MM.1S (cell line): ENCODE measurements around the gene ADISSP.

Experiments
- DNase-seq: peaks from one replicate; pipeline ENCODE4 v3.0.0-alpha.2; 2015
- H2AFZ ChIP-seq: fragments of 300-600 bp; sonication (generic); 2 replicates; pipeline ENCODE4 v1.6.0; 2016; ENCODE audit warnings: antibody characterized with exemption, low read length
- H3F3A ChIP-seq: fragments of 300-600 bp; sonication (generic); 2 replicates; pipeline ENCODE4 v1.6.1; 2016; ENCODE audit warnings: mild to moderate bottlenecking, antibody characterized with exemption, low read length, moderate library complexity, mixed read lengths; ENCODE audit not compliant: insufficient read depth
- H3K27ac ChIP-seq: fragments of 300-600 bp; sonication (generic); 2 replicates; pipeline ENCODE4 v1.5.1; 2016; ENCODE audit warnings: mild to moderate bottlenecking, low read length
- H3K27me3 ChIP-seq: fragments of 300-600 bp; sonication (generic); replicated peaks from 2 replicates; pipeline ENCODE4 v1.6.0; 2016; ENCODE audit warnings: low read length; ENCODE audit not compliant: insufficient read depth
- H3K36me3 ChIP-seq: fragments of 300-600 bp; sonication (generic); replicated peaks from 2 replicates; pipeline ENCODE4 v1.6.1; 2016; ENCODE audit warnings: mild to moderate bottlenecking, low read length, mixed read lengths; ENCODE audit not compliant: insufficient read depth
- H3K4me1 ChIP-seq: fragments of 300-600 bp; sonication (generic); 2 replicates; pipeline ENCODE4 v1.6.1; 2016; ENCODE audit warnings: low read length, mixed read lengths
- H3K4me2 ChIP-seq: fragments of 300-600 bp; sonication (generic); 2 replicates; pipeline ENCODE4 v1.6.0; 2016; ENCODE audit warnings: low read depth, low read length
- H3K4me3 ChIP-seq: fragments of 300-600 bp; sonication (generic); 2 replicates; pipeline ENCODE4 v1.5.1; 2016; ENCODE audit warnings: low read length, mixed read lengths
- H3K79me2 ChIP-seq: fragments of 300-600 bp; sonication (generic); 2 replicates; pipeline ENCODE4 v1.6.1; 2016; ENCODE audit warnings: mixed run types, low read length, mixed read lengths
- H3K9ac ChIP-seq: fragments of 300-600 bp; sonication (generic); 2 replicates; pipeline ENCODE4 v1.6.1; 2016; ENCODE audit warnings: low read length, mixed read lengths
- H3K9me2 ChIP-seq: fragments of 300-600 bp; sonication (generic); replicated peaks from 2 replicates; pipeline ENCODE4 v1.6.1; 2016; ENCODE audit warnings: mild to moderate bottlenecking, low read length, mixed read lengths; ENCODE audit not compliant: insufficient read depth
- H3K9me3 ChIP-seq: fragments of 300-600 bp; sonication (generic); replicated peaks from 2 replicates; pipeline ENCODE4 v1.6.1; 2016; ENCODE audit warnings: mild to moderate bottlenecking, low read length, mixed read lengths; ENCODE audit not compliant: insufficient read depth
- H4K20me1 ChIP-seq: fragments of 300-600 bp; sonication (generic); 2 replicates; pipeline ENCODE4 v1.6.1; 2016; ENCODE audit warnings: mild to moderate bottlenecking, low read length, moderate library complexity, mixed read lengths; ENCODE audit not compliant: insufficient read depth
- EZH2 ChIP-seq: fragments of 300-600 bp; sonication (generic); optimal IDR thresholded peaks from 2 replicates; pipeline ENCODE3; 2017; ENCODE audit warnings: low read depth, mild to moderate bottlenecking, antibody characterized with exemption, low read length, mixed read lengths
- EZH2phosphoT487 ChIP-seq: fragments of 300-600 bp; sonication (generic); IDR thresholded peaks from 2 replicates; pipeline ENCODE4 v1.6.1; 2018; ENCODE audit warnings: antibody characterized with exemption, low read length
- TF ChIP-seq, protein P1 (sequence below): fragments of 300-600 bp; sonication (generic); IDR thresholded peaks from 2 replicates; pipeline ENCODE4 v1.5.1; 2016; ENCODE audit warnings: antibody characterized with exemption, low read length, mixed read lengths

ADISSP gene

DNA sequence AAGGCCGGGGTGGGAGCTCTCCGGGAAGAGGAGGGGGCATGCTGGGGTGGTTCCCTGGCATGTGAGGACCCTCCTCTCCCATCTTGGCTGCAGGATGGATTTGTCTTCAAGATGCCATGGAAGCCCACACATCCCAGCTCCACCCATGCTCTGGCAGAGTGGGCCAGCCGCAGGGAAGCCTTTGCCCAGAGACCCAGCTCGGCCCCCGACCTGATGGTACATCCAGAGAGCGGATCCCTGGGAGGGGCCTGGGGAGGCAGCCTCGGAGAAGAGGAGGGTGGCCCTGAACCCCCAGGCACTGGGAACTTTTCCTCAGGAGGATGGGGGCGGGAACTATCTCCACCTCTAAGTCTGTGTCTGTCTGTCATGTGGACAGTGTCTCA, 33.3 kb upstream of the ADISSP start:
- DNase-seq: no peak
- Histone ChIP-seq H3K4me1 (peaks cover 23% of the 10 kb centered on the region), H3K4me2 (no peak overlapping the region), H3K79me2 (peaks cover 49% of the 10 kb centered on the region), H3F3A (peaks cover 21% of the 10 kb centered on the region), H3K36me3 (peaks cover 3% of the 10 kb centered on the region), H4K20me1 (no peaks in the 10 kb centered on the region), H3K27ac (no peak overlapping the region), H2AFZ (no peak overlapping the region), H3K27me3 (no peaks in the 10 kb centered on the region), H3K9me3 (no peaks in the 10 kb centered on the region), H3K9me2 (no peaks in the 10 kb centered on the region), H3K9ac (no peak overlapping the region), H3K4me3 (no peak overlapping the region)
- TF ChIP-seq EZH2: no peak
- no peak for TF ChIP-seq EZH2phosphoT487
- TF ChIP-seq, protein P1, sequence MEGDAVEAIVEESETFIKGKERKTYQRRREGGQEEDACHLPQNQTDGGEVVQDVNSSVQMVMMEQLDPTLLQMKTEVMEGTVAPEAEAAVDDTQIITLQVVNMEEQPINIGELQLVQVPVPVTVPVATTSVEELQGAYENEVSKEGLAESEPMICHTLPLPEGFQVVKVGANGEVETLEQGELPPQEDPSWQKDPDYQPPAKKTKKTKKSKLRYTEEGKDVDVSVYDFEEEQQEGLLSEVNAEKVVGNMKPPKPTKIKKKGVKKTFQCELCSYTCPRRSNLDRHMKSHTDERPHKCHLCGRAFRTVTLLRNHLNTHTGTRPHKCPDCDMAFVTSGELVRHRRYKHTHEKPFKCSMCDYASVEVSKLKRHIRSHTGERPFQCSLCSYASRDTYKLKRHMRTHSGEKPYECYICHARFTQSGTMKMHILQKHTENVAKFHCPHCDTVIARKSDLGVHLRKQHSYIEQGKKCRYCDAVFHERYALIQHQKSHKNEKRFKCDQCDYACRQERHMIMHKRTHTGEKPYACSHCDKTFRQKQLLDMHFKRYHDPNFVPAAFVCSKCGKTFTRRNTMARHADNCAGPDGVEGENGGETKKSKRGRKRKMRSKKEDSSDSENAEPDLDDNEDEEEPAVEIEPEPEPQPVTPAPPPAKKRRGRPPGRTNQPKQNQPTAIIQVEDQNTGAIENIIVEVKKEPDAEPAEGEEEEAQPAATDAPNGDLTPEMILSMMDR: no peak

DNA sequence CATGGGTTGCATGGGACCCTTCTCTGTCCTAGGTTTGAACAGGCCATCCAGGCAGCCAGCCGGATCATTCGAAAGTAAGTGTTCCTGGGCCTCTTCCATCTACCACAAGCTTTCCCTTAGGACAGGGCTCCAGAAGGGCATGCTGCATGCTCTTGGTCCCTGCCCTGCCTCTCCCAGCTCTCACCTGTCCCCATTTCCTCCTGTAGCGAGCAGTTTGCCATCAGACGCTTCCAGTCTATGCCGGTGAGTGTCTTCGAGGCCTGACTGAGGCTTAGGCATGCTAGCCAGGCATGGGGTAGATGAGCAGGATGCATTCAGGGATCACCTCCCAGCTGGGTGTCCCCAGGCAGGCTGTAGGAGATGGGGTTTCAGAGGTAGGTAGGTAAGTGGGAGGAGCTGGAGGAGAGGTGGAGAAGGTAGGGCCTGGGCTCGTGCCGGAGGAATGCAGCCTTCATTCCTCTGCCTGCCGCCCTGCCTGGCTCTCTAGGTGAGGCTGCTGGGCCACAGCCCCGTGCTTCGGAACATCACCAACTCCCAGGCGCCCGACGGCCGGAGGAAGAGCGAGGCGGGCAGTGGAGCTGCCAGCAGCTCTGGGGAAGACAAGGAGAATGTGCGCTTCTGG, 32.8 kb upstream of the ADISSP start:
- H3K9ac ChIP-seq: no peak overlapping the region
- no peak overlapping the region for H3K27ac ChIP-seq

DNA sequence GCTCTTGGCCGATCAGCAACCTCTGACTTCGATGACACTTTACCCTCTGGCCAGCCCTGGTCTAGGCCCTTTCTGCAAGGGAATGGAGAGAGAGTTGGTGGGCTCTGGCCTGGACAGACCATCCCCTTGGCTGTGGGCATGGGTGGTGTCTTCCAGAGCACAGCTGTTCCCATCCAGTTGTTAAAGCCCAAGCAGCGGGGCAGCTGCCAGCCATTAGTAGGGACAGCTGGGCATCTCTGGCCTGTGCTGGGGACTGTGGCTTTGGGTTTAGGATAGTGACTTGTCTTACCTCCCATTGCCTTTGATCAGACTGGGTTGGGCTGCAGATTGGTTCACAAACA, 31.3 kb upstream of the ADISSP start:
- no peak overlapping the region for H2AFZ ChIP-seq
- peak overlapping the region; percentile 75; the same call in 1 of the 2 replicates for H3K9ac ChIP-seq
- H3K36me3 ChIP-seq: peaks cover 3% of the 10 kb centered on the region
- H3F3A ChIP-seq: peaks cover 21% of the 10 kb centered on the region
- H3K9me3 ChIP-seq: no peaks in the 10 kb centered on the region
- DNase-seq: no peak
- TF ChIP-seq, protein P1: no peak
- no peak for TF ChIP-seq EZH2
- TF ChIP-seq EZH2phosphoT487: no peak
- H3K4me2 ChIP-seq: peak overlapping the region; percentile 88
- H4K20me1 ChIP-seq: no peaks in the 10 kb centered on the region
- H3K4me1 ChIP-seq: peaks cover 32% of the 10 kb centered on the region
- no peak overlapping the region for H3K4me3 ChIP-seq
- peaks cover 49% of the 10 kb centered on the region for H3K79me2 ChIP-seq
- H3K27me3 ChIP-seq: no peaks in the 10 kb centered on the region
- no peaks in the 10 kb centered on the region for H3K9me2 ChIP-seq
- peak overlapping the region; percentile 94; the same call in 1 of the 2 replicates for H3K27ac ChIP-seq

More for the DNA sequence above, 32.8 kb upstream of the ADISSP start:
- Histone ChIP-seq H4K20me1 (no peaks in the 10 kb centered on the region), H3K4me3 (no peak overlapping the region), H3K79me2 (peaks cover 49% of the 10 kb centered on the region), H3K36me3 (peaks cover 3% of the 10 kb centered on the region), H3K9me2 (no peaks in the 10 kb centered on the region), H3K4me2 (no peak overlapping the region), H3K27me3 (no peaks in the 10 kb centered on the region), H3K4me1 (peaks cover 23% of the 10 kb centered on the region), H3F3A (peaks cover 21% of the 10 kb centered on the region), H2AFZ (no peak overlapping the region), H3K9me3 (no peaks in the 10 kb centered on the region)
- TF ChIP-seq EZH2phosphoT487 (no peak), EZH2 (no peak)
- TF ChIP-seq, protein P1: no peak
- DNase-seq: no peak
